Kidney tubule cell (primary cell): ENCODE data around the gene UGCG.
A peak's percentile ranks its signal among the peaks of the same experiment; 100 is the strongest.
"Not testable (repeated sequence)": the region's sequence is repeated elsewhere in the genome, so short reads cannot be mapped to it uniquely, and the experiment has no call there.

Source experiments
- DNase-seq: peaks from one replicate; pipeline ENCODE4 v3.0.0-alpha.2; 2018; ENCODE audit warnings: low spot score

The UGCG gene

DNA sequence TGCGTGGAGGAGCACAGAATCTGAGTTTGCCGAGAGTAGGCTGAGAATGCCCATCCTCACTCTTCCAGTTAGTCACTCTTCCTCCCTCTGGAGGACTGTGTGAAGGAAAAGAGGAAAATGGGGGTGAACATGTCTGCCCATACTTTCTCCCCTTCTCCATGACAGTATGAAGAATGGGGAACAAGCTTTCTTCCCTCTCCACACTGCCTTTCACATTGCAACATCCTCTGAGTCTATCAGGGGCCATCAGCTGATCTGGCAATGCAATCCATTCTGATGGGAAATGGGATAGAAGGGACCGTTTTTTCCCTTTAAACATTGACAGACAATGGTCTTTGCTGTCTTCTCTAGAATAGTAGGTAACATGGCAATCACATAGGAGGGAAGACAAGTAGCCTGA lies 56.8 kb downstream of the UGCG start:
- no peak for DNase-seq

DNA sequence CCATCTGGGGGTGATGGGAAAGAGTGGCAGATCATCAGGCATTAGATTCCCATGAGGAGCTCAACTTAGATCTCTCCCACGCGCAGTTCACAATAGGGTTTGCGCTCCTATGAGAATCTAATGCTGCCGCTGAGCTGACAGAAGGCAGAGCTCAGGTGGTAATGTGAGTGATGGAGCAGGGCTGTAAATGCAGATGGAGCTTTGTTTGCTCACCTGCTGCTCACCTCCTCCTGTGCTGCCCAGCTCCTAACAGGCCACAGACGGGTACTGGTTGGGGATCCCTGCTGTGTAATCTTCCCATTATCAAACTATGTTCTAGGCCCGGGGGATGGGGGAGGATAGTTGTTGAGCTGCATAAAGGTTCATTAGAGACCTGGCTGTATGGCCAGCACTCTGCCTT lies 58.4 kb downstream of the UGCG start:
- no peak for DNase-seq

DNA sequence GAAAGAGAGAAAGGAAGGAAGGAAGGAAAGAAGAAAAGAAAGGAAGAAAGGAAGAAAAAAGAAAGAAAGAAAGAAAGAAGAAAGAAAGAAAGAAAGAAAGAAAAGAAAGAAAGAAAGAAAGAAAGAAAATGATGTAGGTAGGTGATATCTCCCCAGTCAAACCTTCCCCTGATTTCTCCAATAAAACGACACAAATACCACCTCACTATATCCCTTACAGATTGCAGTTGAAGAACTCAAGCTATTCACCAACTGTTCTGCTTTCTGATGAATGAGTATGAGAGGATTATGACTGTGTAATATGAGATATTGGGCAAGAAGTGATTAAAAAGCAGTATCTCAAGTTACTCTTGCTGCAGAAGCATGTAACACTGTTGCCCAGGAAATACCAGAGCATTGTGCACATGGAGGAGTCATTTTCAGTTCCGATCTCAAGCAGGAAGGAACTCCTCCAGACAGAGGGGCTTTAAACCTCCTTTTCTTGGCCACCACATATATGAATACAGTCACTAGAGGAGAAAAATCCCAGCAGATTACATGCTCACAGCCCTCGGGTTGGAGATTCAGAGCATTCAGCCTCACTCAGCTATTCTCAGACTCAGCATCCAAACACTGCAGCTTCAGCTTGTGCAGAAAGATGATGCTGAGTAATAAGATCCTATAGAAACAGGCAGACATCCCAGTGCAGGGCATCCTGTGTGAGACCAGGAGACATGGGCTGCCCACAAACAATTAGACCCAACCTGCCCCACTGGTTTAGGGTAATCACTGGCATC lies 61.4 kb downstream of the UGCG start:
- peak; percentile 98 for DNase-seq

DNA sequence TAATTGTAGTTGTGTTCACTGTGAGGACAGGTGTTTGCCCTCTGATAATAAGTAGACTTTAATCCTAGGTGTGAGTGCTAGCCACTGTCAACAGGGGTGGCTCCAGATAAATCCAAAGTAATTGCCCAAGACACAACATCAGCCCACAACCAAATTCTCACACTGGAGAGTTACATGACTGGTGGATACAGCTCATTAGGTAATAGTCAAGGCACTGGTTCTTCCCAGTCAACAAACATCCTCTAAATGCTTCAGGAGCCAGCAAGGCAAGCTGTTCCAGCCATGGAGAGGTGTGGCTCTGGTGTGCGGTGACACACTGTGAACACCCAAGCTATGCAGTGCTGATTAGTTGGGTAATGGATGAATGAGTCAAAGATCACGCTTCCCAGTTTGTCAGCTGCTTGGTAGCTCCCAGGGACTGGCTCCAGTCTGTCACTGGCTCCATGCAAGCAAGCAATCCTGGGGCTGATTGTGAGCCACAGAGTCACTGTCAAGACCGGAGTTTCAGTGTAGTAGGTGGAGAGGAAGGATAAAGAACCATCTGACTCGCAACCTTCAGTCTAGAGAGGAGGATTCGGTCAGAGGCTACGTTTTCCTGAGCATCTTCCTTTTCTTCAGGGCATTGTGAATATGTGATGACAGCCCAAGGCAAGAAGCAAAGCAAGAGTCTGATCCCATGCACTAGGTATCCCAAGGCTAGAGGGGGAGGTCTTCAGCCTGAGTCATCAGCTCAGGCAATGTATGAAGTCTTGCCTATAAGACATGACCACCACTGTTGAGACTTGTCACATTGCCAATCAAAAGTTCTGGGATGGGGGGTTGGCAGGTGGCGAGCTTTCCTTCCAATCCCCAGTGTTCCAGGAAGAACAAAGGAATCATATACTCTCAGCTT lies 63.1 kb downstream of the UGCG start:
- DNase-seq: peak; percentile 100

DNA sequence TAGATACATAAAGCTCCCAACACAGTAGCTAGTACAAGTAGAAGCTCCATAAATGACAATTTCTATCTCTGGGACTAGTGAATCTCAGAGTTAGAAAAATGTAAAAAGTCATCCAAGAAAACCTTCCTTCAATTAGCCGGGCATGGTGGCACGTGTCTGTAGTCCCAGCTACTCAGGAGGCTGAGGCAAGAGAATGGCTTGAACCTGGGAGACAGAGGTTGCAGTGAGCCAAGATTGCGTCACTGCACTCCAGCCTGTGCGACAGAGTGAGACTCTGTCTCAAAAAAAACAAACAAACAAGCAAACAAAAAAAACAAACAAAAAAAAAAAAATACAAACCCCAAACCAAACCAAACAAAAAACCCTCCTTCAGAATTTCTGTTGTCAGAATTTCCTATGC lies 63.9 kb downstream of the UGCG start:
- not testable (repeated sequence) for DNase-seq

DNA sequence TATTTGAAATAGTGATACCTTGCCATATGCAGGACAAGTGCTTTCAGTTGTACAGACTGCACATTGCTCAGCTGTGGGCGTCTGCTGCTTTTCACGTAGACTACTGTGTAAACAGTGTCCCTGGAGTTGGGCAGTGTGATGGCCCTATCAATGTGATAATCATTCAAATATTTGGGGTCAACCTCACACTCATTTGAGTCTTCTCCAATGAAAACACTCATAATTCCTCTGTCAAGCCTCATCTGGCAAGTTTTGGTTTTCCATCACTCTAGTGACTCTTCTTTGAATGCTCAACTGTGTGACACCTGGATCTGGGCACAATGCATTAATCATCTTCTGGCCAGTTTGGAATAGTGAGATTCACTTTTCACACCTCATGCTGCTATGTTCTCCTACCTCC lies 64.4 kb downstream of the UGCG start:
- DNase-seq: peak; percentile 95

DNA sequence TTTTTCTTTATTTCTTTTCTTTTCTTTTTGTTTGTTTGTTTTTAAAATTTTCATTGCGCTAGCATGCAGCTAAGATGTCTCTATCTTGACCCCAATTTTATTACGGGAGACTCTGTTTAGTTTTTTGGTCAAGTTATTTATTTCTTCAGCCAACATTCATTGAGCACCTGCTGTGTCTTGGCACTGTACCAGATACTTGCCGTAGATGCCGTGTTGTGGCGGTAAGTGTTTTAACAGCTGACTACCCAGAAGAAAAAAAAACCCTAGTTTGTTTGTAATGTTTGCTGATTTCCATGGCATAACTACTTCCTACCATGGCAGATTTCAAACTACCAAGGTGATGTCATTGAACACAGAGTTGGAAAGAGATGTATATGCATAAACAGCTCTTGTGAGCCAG lies 65.0 kb downstream of the UGCG start:
- DNase-seq: peak; percentile 98

DNA sequence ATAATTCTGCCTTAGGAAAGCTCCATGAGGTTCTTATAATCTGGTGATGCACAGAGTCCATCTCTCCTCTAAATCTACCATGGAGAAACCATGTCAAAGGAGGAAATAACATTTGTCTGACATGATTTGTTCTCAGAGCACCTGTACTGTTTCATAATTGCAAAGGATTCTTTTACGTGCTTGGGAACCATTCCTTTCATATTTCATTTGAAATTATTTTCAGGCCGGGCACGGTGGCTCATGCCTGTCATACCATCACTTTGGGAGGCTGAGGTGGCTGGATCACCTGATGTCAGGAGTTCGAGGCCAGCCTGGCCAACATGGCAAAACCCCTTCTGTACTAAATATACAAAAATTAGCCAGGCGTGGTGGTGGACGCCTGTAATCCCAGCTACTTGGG lies 65.4 kb downstream of the UGCG start:
- DNase-seq: no peak

DNA sequence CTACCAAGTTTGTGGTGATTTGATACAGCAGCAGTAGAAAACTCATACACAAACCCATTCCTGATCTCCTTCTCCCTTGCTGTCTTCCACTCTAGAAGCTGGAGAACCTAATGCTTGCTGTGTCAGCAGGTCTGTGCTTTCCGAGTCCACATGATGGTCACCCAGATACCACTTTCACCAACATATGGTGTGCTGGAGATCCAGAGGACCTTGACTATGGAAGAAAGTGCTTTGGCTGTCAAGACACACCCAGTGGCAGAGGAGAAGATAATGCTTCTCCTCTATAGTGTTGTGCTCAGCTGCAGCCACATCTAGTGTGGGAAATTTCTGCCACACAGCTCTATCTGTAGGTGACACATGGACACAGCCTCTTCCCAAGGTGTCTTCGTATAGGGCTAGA lies 67.4 kb downstream of the UGCG start:
- no peak for DNase-seq

DNA sequence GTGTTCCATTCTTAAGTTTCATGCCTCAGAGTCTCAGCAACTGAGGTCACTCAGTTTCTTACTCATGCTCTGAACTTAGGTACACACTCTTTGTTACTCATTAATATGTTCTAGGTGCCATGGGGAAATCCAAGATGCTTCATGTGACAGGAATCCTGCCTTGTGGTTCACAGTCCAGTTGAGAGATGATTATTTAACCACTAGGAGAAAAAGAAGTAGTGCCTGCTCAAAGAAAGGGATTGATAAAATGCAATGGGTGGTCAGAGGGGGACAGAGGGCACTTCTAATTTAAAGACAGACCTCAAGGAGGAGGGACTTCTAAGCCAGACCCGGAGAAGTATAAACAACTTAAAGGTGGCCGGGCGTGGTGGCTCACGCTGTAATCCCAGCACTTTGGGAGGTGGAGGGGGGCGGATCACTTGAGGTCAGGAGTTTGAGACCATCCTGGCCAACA lies 69.0 kb downstream of the UGCG start:
- DNase-seq: peak; percentile 100

DNA sequence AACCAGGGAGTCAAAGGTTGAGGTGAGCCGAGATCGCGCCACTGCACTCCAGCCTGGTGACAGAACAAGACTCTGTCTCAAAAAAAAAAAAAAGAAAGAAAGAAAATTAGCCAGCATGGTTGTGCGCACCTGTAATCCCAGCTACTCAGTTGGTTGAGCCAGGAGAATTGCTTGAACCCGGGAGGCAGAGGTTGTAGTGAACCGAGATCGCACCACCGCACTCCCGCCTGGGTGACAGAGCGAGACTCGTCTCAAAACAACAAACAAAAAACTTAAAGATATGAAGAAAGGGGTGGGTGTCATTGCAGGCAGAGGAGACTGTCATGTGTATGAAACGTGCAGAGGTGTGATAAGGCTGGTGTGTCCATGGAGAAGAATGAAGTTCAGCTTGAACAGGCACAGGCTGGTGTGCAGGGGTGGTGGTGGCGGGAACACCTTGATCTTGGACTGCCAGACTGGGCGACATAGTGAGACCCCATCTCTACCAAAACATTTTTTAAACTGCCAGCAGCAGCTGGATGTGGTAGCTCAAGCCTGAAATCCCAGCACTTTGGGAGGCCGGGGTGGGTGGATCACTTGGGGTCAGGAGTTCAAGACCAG lies 69.6 kb downstream of the UGCG start:
- no peak for DNase-seq

DNA sequence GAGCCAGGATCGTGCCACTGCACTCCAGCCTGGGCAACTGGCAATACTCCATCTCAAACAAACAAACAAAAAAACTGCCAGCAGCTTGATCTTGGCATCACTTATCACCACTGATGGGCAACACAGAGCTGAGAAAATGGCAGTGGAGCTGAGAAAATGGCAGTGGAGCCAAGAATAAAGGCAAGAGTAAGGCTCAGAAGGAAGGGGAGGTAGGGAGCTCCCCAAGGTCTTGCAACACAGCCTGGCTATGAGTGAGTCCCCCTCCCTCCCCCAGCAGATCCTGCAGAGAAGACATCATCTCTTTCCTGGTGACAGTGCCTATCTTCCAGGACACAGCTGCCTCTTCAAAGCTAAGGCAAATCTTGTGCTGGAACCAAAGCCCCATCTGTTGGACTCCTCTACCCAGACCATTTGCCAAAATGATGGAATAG lies 70.3 kb downstream of the UGCG start:
- peak; percentile 80 for DNase-seq

DNA sequence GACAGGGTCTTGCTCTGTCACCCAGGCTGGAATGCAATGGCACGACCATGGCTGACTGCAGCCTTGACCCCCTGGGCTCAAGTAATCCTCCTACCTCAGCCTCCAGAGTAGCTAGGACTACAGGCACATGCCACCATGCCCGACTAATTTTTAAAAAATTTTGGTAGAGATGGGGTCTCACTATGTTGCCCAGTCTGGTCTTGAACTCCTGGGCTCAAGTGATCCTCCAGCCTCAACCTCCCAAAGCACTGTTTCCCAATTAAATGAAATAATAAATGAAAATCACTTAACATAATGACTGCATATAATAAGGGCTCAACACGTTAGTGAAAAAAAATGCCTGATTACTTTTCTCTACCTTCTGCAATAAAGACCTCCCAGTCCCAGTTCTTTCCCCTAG lies 71.0 kb downstream of the UGCG start:
- DNase-seq: no peak

DNA sequence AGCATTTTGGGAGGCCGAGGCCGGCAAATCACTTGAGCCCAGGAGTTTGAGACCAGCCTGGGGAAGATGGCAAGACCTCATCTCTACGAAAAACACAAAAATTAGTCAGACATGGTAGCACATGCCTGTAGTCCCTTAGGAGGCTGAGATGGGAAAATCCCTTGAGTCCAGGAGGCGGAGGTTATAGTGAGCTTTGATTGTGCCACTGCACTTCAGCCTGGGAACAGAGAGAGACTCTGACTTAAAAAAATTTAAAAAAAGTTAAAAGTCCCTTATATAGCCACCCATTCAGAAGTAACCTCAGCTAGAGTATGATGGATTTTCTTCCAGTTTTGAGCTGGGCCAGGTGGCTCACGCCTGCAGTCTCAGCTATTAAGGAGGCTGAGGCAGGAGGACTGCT lies 72.4 kb downstream of the UGCG start:
- DNase-seq: peak; percentile 71

DNA sequence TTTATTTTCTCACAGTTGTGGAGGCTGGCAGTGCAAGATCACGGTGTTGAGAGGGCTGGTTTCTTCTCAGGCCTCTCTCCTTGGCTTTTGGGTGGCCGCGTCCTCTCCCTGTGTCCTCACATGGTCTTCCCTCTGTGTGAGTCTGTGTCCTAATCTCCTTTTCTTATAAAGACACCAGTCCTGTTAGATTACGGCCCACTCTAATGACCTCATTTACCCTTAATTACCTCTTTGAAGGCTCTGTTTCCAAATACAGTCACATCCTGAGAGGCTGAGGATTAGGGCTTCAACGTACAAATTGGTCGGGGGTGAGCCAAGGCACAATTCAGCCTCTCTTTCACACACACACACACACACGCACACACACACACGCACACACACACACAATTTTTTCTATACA lies 73.0 kb downstream of the UGCG start:
- DNase-seq: no peak

DNA sequence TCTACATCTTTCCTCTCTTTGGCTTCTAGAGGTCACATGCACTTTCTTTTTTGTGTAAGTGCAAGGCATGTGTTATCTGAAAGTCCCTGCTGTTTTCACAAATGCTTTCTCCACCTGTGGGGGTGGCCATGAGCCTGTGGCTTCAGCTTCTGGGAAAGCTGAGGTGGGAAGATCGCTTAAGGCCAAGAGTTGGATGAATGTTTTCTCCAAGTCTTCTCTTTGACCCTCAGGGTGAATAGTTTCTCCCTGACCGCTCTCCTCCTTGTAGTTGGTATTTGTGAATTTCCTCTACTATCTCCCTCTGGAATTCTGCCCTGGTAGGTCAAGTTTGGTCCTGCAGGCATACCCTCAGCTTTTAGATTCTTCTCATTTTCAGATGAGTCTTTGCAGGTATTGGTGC lies 74.2 kb downstream of the UGCG start:
- no peak for DNase-seq

DNA sequence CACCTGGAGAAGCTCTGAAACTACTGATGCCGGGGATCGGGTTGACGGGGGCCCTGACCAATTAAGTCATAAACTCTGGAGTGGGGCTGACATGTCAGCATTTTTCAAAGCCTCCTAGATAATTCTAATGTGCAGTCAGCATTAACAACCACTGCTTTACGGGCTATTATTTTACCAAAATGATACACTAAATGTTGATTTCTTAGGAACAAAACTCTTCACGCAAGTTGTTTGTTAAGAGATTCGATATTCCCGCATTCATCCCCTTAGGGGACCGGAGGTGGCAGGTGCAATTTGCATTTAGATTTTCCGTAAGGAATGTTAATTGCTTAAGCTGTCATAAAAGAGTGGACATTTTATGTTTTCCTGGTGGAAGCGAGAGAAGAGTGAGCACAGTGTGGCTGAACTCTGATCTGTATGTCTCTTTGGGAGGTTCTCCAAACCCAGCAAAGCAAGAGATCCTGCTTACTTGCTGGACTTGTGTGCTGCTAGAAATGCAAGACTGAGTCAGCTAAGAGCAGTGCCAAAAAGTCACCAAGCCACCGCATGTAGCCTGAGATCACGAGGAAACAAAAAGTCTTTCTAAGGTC lies 77.6 kb downstream of the UGCG start:
- peak; percentile 87 for DNase-seq

DNA sequence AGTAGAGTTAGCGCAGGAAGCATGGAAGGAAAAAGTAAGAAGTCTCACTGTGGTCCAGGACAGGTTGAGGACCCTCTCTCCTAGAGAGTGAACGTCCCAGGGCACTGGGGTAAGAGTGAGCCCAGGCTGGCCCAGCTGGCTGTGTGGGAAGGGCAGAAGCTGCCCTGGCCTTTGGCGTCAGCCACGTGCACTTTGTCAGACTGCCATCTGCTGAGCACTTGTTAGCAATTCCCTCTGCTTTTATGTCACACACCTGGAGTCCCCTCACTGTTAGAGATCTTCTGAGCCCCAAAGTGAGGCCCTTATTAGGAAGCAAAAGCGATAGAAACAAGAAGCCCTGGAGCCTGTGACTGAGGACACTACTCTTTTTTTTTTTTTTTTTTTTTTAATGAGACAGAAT lies 79.1 kb downstream of the UGCG start:
- DNase-seq: no peak

DNA sequence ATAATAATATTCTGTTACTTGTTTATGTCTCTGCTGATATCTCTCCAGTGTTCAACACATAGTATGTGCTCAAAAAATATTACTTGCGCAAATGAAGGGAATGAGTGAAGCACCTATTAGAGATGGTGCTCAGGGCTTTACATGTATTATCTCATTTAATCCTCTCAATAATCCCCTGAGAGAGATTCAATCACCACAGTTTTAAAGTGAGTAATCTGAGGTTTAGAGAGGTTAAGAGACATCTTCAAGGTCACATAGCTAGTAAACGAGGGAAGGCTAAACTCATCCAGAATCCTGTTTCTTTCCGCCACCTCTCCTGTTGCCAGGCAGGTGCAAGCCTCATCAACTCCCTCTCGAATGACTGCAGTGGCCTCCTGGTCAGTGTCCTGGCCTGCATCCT lies 82.0 kb downstream of the UGCG start:
- no peak for DNase-seq

DNA sequence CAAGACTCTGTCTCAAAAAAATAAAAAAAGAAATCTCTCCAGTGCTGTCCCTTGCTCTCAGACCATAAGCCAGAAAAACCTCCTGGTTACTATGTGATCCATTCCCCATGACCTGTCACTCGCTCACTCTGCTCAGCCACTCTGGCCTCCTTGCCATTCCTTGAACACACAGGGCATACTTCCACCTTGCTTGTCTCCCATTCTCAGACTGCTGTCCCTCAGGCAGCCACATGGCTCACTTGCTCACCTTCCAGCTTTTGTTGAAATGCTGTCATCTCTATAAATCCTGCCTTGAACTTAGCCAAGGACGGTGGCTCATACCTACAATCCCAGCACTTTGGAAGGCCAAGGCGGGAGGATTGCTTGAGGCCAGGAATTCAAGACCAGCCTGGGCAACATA lies 82.9 kb downstream of the UGCG start:
- DNase-seq: peak; percentile 87

DNA sequence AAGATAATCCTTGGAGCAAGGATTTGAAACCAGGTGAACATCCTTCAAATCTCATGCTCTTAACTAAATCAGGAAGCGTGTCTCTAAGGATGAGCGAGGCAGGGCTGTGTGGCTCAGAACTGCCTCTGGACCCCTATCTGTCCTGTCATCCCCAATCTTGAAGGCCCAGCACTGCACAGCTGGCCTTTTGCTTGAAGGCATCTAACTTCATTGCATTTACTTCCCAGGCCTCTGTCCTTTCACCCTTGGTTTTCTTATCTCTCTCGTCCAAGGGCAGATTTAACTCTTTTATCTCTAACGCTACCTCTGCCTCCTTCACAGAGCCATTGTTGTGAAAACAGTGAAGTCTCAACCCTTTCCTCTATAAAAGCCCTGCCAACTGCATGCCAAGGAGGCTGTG lies 83.8 kb downstream of the UGCG start:
- DNase-seq: no peak

DNA sequence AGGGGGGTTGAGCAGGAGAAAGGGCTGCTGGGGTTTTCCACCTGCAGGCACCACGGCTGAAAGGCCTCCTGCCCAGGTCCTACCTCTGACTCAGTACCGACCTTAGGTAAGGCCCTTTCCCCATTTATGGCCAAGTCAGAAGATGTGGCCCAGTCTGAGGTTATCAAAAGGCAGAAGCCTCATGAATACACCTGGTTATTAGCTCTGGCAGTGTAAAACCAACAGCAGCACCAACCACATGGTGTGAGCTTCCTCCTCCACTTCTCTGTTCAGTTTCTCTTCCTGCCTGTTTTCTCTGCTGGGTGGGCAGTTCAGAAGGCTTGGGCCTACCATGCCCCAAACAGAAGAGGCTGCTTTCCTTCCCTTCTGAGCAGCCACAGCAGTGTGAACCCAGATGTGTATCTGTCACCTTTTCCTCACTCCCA lies 86.9 kb downstream of the UGCG start:
- peak; percentile 23 for DNase-seq
